ENCODE measurements around the gene LGALS3BP.

DNA sequence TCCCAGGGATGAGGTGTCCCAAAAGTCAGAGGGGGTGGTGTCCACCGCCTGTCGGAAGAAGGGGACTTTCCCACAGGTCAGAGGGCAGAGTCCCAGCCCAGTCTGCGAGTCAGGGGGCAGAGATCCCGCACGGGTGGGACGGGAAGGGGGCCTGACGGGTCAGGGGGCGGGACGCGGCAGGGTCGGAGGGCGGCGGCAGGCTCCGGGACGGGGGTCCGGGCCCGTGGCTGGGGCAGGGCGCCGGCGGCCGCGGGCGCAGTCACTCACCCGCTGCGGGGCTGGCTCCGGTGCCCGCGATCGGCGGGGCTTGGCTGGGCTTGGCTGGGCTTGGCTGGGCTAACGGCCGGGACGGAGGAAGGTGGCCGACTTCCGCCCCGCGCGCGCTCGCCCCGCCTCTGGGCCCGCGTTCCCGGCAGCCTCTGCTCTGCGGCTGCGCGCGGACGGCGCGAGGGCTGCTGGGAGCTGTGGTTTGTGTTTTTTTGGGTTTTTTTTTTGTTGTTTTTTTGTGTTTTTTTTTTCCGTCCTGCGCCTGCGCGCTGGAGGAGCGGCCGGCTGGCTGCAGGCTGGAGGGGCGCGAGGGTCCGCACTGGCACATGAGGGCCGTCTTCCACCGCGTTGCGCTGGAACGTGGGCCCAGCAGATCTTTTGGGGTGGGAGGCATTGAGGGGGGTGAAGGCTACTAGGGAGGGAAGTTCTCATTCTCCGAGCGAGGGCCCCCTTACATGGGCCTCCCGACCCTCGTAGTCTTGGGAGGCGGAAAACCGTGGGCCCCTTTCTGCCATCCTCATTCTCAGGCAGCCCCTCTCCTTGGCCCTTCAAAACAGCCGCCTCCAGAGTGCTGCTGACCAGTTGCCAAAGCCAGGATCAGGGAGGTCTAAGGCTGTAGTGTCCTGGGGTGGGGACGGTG is 29.9 kb upstream of the LGALS3BP start, which contains the start of gene CANT1:
- TF ChIP-seq EZH2 (IDR thresholded peaks at IDR 0.05; ENCODE audit: low read depth, unreplicated experiment) (peak; percentile 18), REST (IDR thresholded peaks at IDR 0.05; ENCODE audit: unreplicated experiment) (no peak), EZH2phosphoT487 (IDR thresholded peaks at IDR 0.05; ENCODE audit: unreplicated experiment) (no peak), CREB1 (CRISPR knock-in tag; IDR thresholded peaks at IDR 0.05; ENCODE audit: low read depth) (no peak)
- TF ChIP-seq, protein P1, sequence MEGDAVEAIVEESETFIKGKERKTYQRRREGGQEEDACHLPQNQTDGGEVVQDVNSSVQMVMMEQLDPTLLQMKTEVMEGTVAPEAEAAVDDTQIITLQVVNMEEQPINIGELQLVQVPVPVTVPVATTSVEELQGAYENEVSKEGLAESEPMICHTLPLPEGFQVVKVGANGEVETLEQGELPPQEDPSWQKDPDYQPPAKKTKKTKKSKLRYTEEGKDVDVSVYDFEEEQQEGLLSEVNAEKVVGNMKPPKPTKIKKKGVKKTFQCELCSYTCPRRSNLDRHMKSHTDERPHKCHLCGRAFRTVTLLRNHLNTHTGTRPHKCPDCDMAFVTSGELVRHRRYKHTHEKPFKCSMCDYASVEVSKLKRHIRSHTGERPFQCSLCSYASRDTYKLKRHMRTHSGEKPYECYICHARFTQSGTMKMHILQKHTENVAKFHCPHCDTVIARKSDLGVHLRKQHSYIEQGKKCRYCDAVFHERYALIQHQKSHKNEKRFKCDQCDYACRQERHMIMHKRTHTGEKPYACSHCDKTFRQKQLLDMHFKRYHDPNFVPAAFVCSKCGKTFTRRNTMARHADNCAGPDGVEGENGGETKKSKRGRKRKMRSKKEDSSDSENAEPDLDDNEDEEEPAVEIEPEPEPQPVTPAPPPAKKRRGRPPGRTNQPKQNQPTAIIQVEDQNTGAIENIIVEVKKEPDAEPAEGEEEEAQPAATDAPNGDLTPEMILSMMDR (conservative IDR thresholded peaks at IDR 0.05; ENCODE audit: low read depth in 2 of 2): no peak

Measured in GM23338 (cell line).